ENCODE data around the gene RDH13.
"Not testable (repeated sequence)": the region's sequence is repeated elsewhere in the genome, so short reads cannot be mapped to it uniquely, and the experiment has no call there.

RDH13 gene

DNA sequence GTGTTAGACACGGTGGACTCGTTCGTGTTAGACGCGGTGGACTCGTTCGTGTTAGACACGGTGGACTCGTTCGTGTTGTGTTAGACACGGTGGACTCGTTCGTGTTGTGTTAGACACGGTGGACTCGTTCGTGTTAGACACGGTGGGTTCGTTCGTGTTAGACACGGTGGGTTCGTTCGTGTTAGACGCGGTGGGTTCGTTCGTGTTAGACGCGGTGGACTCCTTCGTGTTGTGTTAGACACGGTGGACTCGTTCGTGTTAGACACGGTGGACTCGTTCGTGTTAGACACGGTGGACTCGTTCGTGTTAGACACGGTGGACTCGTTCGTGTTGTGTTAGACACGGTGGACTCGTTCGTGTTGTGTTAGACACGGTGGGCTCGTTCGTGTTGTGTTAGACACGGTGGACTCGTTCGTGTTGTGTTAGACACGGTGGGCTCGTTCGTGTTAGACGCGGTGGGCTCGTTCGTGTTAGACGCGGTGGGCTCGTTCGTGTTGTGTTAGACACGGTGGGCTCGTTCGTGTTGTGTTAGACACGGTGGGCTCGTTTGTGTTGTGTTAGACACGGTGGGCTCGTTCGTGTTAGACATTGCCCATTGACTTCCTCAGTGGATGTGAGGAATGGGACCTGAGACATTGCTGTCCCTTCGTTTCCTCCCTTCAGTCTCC lies 29.8 kb downstream of the RDH13 start:
- H3K4me3 ChIP-seq (ENCODE audit: low read depth in 1 of 2, low read length in 2 of 2); H3K4me1 ChIP-seq (ENCODE audit: control insufficient read depth in 1 of 2, insufficient read depth in 2 of 2, low read length in 2 of 2); H3K36me3 ChIP-seq (ENCODE audit: control insufficient read depth in 1 of 2, insufficient read depth in 2 of 2, low read length in 2 of 2); H3K27me3 ChIP-seq (ENCODE audit: control insufficient read depth in 1 of 2, insufficient read depth in 2 of 2, low read length in 2 of 2); H3K9me3 ChIP-seq (ENCODE audit: control insufficient read depth in 1 of 2, low read length in 2 of 2); H3K9ac ChIP-seq (ENCODE audit: low read depth in 1 of 2, low read length in 2 of 2); H3K27ac ChIP-seq (ENCODE audit: low read depth, low read length): not testable (repeated sequence)

DNA sequence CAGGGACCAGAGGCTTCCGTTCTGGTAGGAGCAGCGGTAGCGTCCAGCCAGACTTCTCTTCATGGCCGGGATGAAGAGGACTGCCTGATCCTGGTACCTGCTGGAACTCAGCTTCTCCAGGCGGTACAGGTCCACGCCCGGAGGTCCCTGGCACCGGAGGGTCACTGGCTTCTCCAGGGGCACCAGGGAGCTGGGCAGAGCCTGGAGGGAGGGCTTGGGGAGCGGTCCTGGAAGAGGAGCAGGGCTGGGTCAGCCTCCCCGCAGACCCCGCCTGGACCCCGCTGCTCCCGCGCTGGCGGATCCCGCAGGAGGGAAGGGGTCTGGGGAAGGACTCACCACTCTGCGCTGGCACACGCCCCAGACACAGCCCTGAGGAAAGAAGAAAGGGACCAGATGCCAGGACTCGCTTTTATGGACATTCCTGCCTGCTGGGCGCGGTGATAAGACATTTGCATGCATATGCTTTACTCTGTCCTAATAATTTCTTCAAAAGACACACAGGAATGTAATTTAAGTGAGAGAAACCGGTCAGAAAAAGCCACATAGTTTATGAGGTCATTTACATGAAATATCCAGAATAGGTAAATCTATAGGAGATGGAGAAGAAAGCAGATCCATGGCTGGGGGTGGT lies 30.7 kb downstream of the RDH13 start:
- Histone ChIP-seq H3K4me3 (ENCODE audit: low read depth in 1 of 2, low read length in 2 of 2) (no peak overlapping the region), H3K4me1 (ENCODE audit: control insufficient read depth in 1 of 2, insufficient read depth in 2 of 2, low read length in 2 of 2) (no peaks in the 10 kb centered on the region), H3K36me3 (ENCODE audit: control insufficient read depth in 1 of 2, insufficient read depth in 2 of 2, low read length in 2 of 2) (no peaks in the 10 kb centered on the region), H3K9ac (ENCODE audit: low read depth in 1 of 2, low read length in 2 of 2) (no peak overlapping the region), H3K9me3 (ENCODE audit: control insufficient read depth in 1 of 2, low read length in 2 of 2) (no peaks in the 10 kb centered on the region), H3K27ac (ENCODE audit: low read depth, low read length) (no peak overlapping the region), H3K27me3 (ENCODE audit: control insufficient read depth in 1 of 2, insufficient read depth in 2 of 2, low read length in 2 of 2) (no peaks in the 10 kb centered on the region)

DNA sequence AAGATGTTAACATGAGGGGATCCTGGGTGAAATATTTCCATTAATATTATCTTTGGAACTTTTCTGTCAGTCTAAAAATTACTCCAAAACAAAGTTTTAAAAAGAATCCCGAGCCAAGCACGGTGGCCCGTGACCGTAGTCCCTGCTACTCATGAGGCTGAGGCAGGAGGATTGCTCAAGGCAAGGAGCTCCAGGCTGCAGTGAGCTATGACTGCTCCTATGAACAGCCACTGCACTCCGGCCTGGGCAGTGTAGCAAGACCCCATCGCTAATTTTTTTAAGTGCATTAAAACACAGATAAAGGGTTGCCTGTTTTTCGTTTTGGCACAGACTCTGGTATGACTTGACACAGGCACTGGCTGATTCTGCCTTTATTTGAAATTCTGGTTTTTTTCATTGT lies 31.8 kb downstream of the RDH13 start:
- H3K9ac ChIP-seq (ENCODE audit: low read depth in 1 of 2, low read length in 2 of 2), result no peak overlapping the region
- no peaks in the 10 kb centered on the region for H3K4me1 ChIP-seq (ENCODE audit: control insufficient read depth in 1 of 2, insufficient read depth in 2 of 2, low read length in 2 of 2)
- no peaks in the 10 kb centered on the region for H3K9me3 ChIP-seq (ENCODE audit: control insufficient read depth in 1 of 2, low read length in 2 of 2)
- H3K27ac ChIP-seq (ENCODE audit: low read depth, low read length), result no peak overlapping the region
- no peak overlapping the region for H3K4me3 ChIP-seq (ENCODE audit: low read depth in 1 of 2, low read length in 2 of 2)
- no peaks in the 10 kb centered on the region for H3K27me3 ChIP-seq (ENCODE audit: control insufficient read depth in 1 of 2, insufficient read depth in 2 of 2, low read length in 2 of 2)
- H3K36me3 ChIP-seq (ENCODE audit: control insufficient read depth in 1 of 2, insufficient read depth in 2 of 2, low read length in 2 of 2), result no peaks in the 10 kb centered on the region

DNA sequence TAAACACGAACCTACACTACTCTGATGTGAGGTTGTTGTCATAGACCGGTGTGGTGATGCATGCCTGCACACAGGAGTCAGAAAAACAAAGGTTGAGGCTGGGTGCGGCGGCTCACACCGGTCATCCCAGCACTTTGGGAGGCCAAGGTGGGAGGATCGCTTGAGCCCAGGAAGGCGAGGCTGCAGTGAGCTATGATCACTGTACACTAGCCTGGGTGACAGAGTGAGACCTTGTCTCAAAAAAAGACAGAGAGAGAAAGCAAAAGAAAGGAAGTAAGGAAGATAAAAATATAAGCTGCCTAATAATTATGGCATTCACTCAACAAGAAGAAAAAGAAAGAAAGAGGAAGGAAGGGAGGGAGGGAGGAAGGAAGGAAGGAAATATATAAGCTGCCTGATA lies 34.2 kb downstream of the RDH13 start:
- H3K27me3 ChIP-seq (ENCODE audit: control insufficient read depth in 1 of 2, insufficient read depth in 2 of 2, low read length in 2 of 2), result no peaks in the 10 kb centered on the region
- no peak overlapping the region for H3K9ac ChIP-seq (ENCODE audit: low read depth in 1 of 2, low read length in 2 of 2)
- H3K9me3 ChIP-seq (ENCODE audit: control insufficient read depth in 1 of 2, low read length in 2 of 2), result no peaks in the 10 kb centered on the region
- H3K36me3 ChIP-seq (ENCODE audit: control insufficient read depth in 1 of 2, insufficient read depth in 2 of 2, low read length in 2 of 2), result no peaks in the 10 kb centered on the region
- no peaks in the 10 kb centered on the region for H3K4me1 ChIP-seq (ENCODE audit: control insufficient read depth in 1 of 2, insufficient read depth in 2 of 2, low read length in 2 of 2)
- no peak overlapping the region for H3K4me3 ChIP-seq (ENCODE audit: low read depth in 1 of 2, low read length in 2 of 2)
- H3K27ac ChIP-seq (ENCODE audit: low read depth, low read length), result no peak overlapping the region

DNA sequence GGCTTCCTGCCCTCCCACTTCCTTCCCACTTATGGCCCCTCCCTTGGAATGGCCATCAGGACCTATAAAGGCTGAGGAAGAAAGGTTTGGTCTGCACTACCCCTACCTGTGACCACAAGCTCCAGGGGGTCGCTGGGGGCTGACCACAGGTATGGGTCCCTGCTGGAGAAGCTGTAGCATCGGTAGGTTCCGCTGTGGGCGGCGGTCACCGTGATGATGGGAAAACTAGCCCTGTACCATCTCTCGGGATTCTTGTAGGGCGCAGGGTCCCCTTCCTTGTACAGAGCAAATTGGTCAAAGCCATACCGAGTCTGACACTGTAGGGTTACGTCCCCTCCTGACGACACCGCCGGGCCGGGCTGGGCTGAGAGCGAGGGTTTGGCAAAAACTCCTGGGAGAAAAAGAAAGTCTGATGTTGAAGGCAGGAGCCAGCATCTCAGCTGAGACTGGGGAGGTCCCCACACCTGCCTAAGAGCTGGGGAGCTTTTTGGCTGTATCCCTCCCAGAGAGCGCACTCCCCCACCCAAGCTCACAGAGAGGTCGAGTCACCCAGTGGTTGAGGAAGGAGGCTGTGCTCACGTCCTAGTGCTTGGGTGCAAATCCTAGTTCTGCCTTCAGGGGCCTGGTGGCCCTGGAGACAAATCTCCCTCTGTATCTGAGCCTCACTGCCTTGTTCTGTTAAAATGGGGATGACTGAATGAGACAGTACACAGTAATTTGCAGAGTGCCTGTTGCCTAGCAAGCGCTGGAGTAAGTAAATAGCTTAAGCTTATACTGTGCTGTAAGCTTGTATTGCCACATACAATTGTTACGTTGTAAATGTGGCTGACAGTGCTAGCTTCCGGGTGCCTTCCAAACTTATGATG lies 35.2 kb downstream of the RDH13 start:
- H3K4me1 ChIP-seq (ENCODE audit: control insufficient read depth in 1 of 2, insufficient read depth in 2 of 2, low read length in 2 of 2), result no peaks in the 10 kb centered on the region
- H3K27me3 ChIP-seq (ENCODE audit: control insufficient read depth in 1 of 2, insufficient read depth in 2 of 2, low read length in 2 of 2), result no peaks in the 10 kb centered on the region
- H3K4me3 ChIP-seq (ENCODE audit: low read depth in 1 of 2, low read length in 2 of 2), result no peak overlapping the region
- no peaks in the 10 kb centered on the region for H3K36me3 ChIP-seq (ENCODE audit: control insufficient read depth in 1 of 2, insufficient read depth in 2 of 2, low read length in 2 of 2)
- no peak overlapping the region for H3K27ac ChIP-seq (ENCODE audit: low read depth, low read length)
- no peaks in the 10 kb centered on the region for H3K9me3 ChIP-seq (ENCODE audit: control insufficient read depth in 1 of 2, low read length in 2 of 2)
- H3K9ac ChIP-seq (ENCODE audit: low read depth in 1 of 2, low read length in 2 of 2), result no peak overlapping the region

DNA sequence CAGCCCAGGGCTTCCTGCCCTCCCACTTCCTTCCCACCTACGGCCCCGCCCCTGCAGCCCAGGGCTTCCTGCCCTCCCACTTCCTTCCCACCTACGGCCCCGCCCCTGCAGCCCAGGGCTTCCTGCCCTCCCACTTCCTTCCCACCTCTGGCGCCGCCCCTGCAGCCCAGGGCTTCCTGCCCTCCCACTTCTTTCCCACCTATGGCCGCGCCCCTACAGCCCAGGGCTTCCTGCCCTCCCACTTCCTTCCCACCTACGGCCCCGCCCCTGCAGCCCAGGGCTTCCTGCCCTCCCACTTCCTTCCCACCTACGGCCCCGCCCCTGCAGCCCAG lies 35.8 kb downstream of the RDH13 start:
- H3K4me1 ChIP-seq (ENCODE audit: control insufficient read depth in 1 of 2, insufficient read depth in 2 of 2, low read length in 2 of 2); H3K4me3 ChIP-seq (ENCODE audit: low read depth in 1 of 2, low read length in 2 of 2); H3K27ac ChIP-seq (ENCODE audit: low read depth, low read length); H3K9me3 ChIP-seq (ENCODE audit: control insufficient read depth in 1 of 2, low read length in 2 of 2); H3K9ac ChIP-seq (ENCODE audit: low read depth in 1 of 2, low read length in 2 of 2); H3K27me3 ChIP-seq (ENCODE audit: control insufficient read depth in 1 of 2, insufficient read depth in 2 of 2, low read length in 2 of 2); H3K36me3 ChIP-seq (ENCODE audit: control insufficient read depth in 1 of 2, insufficient read depth in 2 of 2, low read length in 2 of 2): not testable (repeated sequence)

DNA sequence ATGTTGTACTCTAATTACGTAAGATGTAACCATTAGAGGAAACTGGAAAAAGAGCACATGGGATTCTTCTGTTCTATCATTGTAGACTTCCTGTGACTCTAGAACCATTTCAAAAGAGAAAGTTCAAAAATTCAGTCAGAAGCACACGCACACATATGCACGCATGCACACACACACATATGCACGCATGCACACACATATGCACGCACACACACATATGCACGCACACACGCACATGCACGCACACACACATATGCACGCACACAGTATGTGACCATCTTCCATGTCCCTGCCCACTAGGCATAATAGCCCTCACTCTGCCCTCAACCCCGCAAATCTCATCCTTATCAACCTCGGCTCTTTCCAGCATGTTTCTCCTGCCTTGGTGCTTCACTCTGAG lies 38.8 kb downstream of the RDH13 start:
- Histone ChIP-seq H3K27ac (ENCODE audit: low read depth, low read length) (no peak overlapping the region), H3K9ac (ENCODE audit: low read depth in 1 of 2, low read length in 2 of 2) (no peak overlapping the region), H3K36me3 (ENCODE audit: control insufficient read depth in 1 of 2, insufficient read depth in 2 of 2, low read length in 2 of 2) (no peaks in the 10 kb centered on the region), H3K9me3 (ENCODE audit: control insufficient read depth in 1 of 2, low read length in 2 of 2) (no peaks in the 10 kb centered on the region), H3K27me3 (ENCODE audit: control insufficient read depth in 1 of 2, insufficient read depth in 2 of 2, low read length in 2 of 2) (no peaks in the 10 kb centered on the region), H3K4me1 (ENCODE audit: control insufficient read depth in 1 of 2, insufficient read depth in 2 of 2, low read length in 2 of 2) (no peaks in the 10 kb centered on the region), H3K4me3 (ENCODE audit: low read depth in 1 of 2, low read length in 2 of 2) (no peak overlapping the region)

DNA sequence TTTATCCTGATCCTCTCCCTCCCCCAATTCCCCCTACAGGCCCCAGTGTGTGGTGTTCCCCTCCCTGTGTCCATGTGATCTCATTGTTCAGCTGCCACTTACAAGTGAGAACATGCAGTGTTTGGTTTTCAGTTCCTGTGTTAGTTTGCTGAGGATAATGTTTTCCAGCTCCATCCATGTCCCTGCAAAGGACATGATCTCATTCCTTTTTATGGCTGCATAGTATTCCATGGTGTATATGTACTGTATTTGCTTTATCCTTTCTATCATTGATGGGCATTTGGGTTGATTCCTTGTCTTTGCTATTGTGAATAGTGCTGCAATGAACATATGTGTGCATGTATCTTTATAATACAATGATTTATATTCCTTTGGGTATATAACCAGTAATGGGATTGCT lies 42.6 kb downstream of the RDH13 start:
- not testable (repeated sequence) for H3K27ac ChIP-seq (ENCODE audit: low read depth, low read length); H3K4me1 ChIP-seq (ENCODE audit: control insufficient read depth in 1 of 2, insufficient read depth in 2 of 2, low read length in 2 of 2); H3K36me3 ChIP-seq (ENCODE audit: control insufficient read depth in 1 of 2, insufficient read depth in 2 of 2, low read length in 2 of 2)

DNA sequence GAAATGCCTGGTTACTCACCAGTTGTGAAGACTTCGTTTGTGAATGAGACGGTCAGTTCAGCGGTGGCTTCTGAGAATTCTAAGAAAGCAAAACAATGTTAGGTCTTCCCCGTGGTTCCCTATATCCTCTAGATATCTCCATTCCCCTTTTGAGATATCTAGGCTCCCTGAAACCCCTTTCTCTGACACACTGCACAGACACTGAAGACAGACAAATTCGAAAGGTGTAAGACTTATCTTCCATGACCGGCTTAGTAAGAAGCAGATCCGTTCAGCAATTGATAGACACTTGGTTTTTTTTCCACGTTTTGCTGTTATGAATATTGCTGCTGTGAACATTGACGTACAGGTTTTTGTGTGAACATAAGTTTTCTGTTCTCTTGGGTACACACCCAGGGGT lies 44.3 kb downstream of the RDH13 start:
- Histone ChIP-seq H3K27me3 (ENCODE audit: control insufficient read depth in 1 of 2, insufficient read depth in 2 of 2, low read length in 2 of 2) (no peaks in the 10 kb centered on the region), H3K27ac (ENCODE audit: low read depth, low read length) (no peak overlapping the region), H3K9me3 (ENCODE audit: control insufficient read depth in 1 of 2, low read length in 2 of 2) (no peaks in the 10 kb centered on the region), H3K9ac (ENCODE audit: low read depth in 1 of 2, low read length in 2 of 2) (no peak overlapping the region), H3K4me1 (ENCODE audit: control insufficient read depth in 1 of 2, insufficient read depth in 2 of 2, low read length in 2 of 2) (no peaks in the 10 kb centered on the region), H3K4me3 (ENCODE audit: low read depth in 1 of 2, low read length in 2 of 2) (no peak overlapping the region), H3K36me3 (ENCODE audit: control insufficient read depth in 1 of 2, insufficient read depth in 2 of 2, low read length in 2 of 2) (no peaks in the 10 kb centered on the region)

More for the DNA sequence above, 42.6 kb downstream of the RDH13 start:
- not testable (repeated sequence) for H3K9ac ChIP-seq (ENCODE audit: low read depth in 1 of 2, low read length in 2 of 2); H3K4me3 ChIP-seq (ENCODE audit: low read depth in 1 of 2, low read length in 2 of 2); H3K9me3 ChIP-seq (ENCODE audit: control insufficient read depth in 1 of 2, low read length in 2 of 2); H3K27me3 ChIP-seq (ENCODE audit: control insufficient read depth in 1 of 2, insufficient read depth in 2 of 2, low read length in 2 of 2)

DNA sequence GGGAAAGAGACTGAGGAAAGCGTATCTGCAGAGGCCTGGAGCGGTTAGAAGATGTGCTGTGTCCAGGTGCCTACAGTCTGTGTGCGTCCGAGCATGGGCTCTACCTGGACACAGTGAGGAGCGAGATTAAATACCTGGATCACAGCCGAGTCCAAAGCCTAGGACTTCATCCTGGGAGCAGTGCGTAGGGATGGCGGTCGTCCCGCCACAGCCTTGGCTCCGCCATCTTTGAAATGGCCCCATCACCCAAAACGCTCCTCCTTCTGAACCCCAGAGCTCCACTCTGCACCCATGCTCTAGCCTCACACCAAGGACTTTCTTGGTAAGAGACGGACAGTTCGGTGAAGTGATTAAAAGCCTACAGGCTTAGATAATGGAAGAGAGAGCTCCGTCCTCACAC lies 44.7 kb downstream of the RDH13 start:
- Histone ChIP-seq H3K9ac (ENCODE audit: low read depth in 1 of 2, low read length in 2 of 2) (no peak overlapping the region), H3K4me3 (ENCODE audit: low read depth in 1 of 2, low read length in 2 of 2) (no peak overlapping the region), H3K4me1 (ENCODE audit: control insufficient read depth in 1 of 2, insufficient read depth in 2 of 2, low read length in 2 of 2) (no peaks in the 10 kb centered on the region), H3K9me3 (ENCODE audit: control insufficient read depth in 1 of 2, low read length in 2 of 2) (no peaks in the 10 kb centered on the region), H3K27ac (ENCODE audit: low read depth, low read length) (no peak overlapping the region), H3K36me3 (ENCODE audit: control insufficient read depth in 1 of 2, insufficient read depth in 2 of 2, low read length in 2 of 2) (no peaks in the 10 kb centered on the region), H3K27me3 (ENCODE audit: control insufficient read depth in 1 of 2, insufficient read depth in 2 of 2, low read length in 2 of 2) (no peaks in the 10 kb centered on the region)
